ENCODE results near the gene ZNF277.
"Not testable (repeated sequence)": the region's sequence is repeated elsewhere in the genome, so short reads cannot be mapped to it uniquely, and the experiment has no call there.

The ZNF277 gene

GRCh38 chr7:112212571-112212970 lies 6.1 kb downstream of the ZNF277 start:
- DNase-seq (ENCODE audit: low read depth): no peak

DNA sequence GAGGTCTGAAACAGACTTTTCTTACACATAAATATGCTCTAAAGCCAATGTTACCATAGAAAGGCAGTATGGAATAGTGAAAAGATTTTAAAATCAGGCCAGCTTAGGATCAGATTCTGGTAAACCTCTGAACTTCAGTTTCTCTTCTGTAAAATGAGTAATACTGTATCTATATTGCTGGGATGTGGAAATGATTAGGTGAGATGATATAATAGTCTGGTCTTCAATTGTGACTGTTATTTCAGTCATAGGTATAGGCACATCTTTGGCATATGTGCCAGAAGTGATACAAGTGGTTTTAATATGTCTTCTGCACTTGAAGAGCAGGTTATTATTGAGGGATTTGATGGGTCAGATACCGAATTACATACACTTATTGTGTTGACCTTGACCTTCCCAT lies 7.2 kb downstream of the ZNF277 start:
- DNase-seq (ENCODE audit: low read depth): no peak

GRCh38 chr7:112214268-112214667 lies 7.8 kb downstream of the ZNF277 start:
- no peak for DNase-seq (ENCODE audit: low read depth)

DNA sequence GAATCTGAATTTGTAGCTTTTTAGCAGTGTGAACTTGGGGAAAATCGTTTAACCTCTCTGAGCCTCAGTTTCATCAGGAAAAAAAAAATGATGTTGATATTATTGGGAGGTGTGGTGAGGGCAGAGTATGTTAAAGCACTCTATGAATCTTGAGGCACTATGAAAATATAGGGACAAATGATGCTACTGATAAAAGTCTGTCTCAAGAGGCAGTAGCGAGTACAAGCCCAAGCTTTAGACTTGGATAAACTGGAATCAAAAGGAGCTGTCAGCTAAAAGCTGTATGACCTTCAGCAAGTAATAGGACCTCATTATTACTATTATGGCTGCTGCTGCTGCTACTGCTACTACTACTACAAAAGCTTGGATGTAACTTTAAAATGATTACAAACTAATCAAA lies 8.4 kb downstream of the ZNF277 start:
- DNase-seq (ENCODE audit: low read depth): no peak

GRCh38 chr7:112215787-112216186 lies 9.3 kb downstream of the ZNF277 start:
- DNase-seq (ENCODE audit: low read depth): no peak

GRCh38 chr7:112220877-112221434 lies 14.5 kb downstream of the ZNF277 start:
- DNase-seq (ENCODE audit: low read depth): no peak

- no peak for DNase-seq (ENCODE audit: low read depth)
Measured at GRCh38 chr7:112223310-112223709, 16.8 kb downstream of the ZNF277 start.

GRCh38 chr7:112224186-112224585 lies 17.7 kb downstream of the ZNF277 start:
- no peak for DNase-seq (ENCODE audit: low read depth)

GRCh38 chr7:112225006-112225405 lies 18.5 kb downstream of the ZNF277 start:
- no peak for DNase-seq (ENCODE audit: low read depth)

- DNase-seq (ENCODE audit: low read depth): no peak
Measured at GRCh38 chr7:112226701-112227276, 20.3 kb downstream of the ZNF277 start.

GRCh38 chr7:112228632-112229031 lies 22.1 kb downstream of the ZNF277 start:
- no peak for DNase-seq (ENCODE audit: low read depth)

GRCh38 chr7:112232212-112232978 lies 25.9 kb downstream of the ZNF277 start:
- DNase-seq (ENCODE audit: low read depth): no peak

- no peak for DNase-seq (ENCODE audit: low read depth)
Measured at GRCh38 chr7:112233048-112233697, 26.7 kb downstream of the ZNF277 start.

DNA sequence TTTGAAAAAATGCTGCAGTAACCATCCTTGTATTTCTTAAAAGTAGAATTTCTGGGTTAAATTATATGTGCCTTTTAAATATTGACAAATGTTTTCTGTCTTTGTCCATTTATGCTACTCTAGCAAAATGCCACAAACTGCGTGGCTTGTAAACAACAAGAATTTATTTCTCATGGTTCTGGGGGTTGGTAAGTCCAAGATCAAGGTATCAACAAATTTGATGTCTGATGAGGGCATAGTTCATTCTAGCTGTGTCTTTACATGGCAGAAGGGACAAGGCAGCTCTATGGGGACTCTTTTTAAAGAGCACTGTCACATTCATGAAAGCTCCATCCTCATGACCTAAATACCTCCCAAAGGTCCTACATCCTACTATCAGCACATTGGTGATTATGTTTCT lies 27.7 kb downstream of the ZNF277 start:
- no peak for DNase-seq (ENCODE audit: low read depth)

GRCh38 chr7:112236597-112236996 lies 30.1 kb downstream of the ZNF277 start:
- no peak for DNase-seq (ENCODE audit: low read depth)

- DNase-seq (ENCODE audit: low read depth): no peak
Measured at GRCh38 chr7:112238330-112238729, 31.8 kb downstream of the ZNF277 start.

DNA sequence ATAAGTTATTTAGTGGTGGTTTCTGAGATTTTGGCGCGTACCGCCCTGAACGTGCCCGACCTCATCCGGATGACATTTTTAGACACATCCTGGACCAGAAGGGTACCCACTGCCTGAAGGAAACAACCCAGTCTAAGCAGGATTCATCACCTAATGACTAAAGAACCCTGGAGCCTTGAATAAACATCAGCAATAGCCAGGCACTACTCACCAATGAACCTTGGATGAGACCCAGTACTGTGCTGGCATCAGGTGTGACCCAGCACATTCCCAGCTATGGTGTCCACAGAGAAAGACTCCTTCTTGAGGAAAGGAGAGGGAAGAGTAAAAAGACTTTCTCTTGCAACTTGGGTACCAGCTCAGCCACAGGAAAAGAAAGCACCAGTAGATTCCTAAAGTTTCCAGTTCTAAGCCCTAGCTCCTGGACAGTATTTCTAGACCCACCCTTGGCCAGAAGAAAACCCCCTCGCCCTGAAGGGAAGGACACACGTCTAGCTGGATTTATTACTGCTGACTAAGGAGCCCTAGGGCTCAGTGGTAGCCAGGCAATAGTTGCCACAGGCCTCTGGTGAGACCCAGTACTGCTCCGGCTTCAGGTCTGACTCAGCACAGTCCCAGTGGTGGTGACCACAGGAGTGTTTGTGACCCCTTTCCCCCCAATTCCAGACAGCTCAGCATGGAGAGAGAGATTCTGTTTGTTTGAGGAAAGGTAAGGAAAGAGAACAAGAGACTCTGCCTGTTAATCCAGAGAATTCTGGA lies 32.5 kb downstream of the ZNF277 start:
- DNase-seq (ENCODE audit: low read depth): no peak

DNA sequence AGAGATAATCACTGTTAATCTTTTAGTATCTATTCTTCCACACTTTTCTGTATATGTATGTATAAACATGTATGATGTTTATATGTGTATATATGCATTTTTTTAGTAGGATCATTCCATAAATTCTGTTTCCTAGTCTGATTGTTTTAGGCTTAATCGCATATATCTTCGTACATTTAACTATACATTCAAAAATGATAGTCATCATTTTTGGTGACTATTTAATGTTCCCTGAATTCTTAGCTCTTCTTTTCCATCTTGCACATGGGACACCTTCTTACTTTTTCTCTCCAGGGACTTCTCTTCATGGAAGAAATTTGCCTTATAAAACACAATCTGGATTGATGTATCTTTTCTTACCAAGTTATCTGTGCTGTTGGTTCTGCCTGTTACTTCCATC lies 42.1 kb downstream of the ZNF277 start:
- no peak for DNase-seq (ENCODE audit: low read depth)

DNA sequence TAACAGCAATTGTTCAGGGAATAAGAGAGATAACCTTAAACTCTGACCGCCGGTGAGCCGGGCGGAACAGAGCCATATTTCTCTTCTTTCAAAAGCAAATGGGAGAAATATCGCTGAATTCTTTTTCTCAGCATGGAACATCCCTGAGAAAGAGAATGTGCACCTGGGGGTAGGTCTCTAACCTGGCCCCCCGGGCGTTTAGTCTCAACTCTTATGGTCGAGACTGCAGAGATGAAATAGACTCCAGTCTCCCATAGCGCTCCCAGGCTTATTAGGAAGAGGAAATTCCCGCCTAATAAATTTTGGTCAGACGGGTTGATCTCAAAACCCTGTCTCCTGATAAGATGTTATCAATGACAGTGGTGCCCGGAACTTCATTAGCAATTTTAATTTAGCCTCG lies 43.5 kb downstream of the ZNF277 start:
- not testable (repeated sequence) for DNase-seq (ENCODE audit: low read depth)

DNA sequence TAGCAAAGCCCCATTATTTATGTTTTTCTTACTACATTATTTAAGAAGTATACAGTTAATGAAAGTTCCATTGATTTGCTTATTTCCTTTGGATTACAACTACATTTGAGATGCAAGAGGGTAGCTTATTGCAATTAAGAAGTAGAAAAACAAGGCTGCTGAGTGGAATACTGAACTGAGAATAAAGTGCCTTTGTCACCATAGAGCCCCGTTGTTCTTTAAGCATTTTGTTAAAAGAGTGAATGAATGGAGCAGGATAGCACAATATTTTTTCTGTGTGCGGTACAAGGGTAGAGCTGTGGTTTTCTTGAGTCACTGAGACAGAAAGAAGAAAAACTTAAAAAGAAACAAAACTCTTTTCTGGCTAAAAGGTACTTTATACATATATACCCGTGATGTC lies 45.6 kb downstream of the ZNF277 start:
- no peak for DNase-seq (ENCODE audit: low read depth)

DNA sequence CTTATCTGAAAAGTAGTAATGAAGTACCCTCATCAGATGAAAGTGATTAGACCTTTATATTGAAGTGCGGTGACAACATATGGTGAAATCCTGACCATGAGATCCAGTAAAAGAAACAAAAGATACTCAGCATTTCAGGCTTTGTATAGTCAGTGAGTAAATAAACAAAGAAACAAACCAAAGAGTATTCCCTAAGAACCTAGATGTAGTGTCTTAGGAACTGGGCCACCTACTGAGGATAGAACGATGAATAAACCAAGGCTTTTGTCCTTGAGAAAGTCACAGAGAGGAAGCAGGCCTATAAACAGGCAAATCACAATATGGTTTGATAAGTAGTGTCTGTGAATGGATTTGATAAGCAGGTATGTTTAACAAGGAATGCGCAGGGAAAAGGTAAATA lies 46.2 kb downstream of the ZNF277 start:
- no peak for DNase-seq (ENCODE audit: low read depth)

GRCh38 chr7:112254156-112254555 lies 47.7 kb downstream of the ZNF277 start:
- DNase-seq (ENCODE audit: low read depth): no peak
